Body of pancreas (tissue), 4 donors: ENCODE results near the gene TSPOAP1. TPM values are rescaled to one million over a fixed set of nuclear protein-coding genes. Genes with fewer than 3 reads are reported as not detected.

Experiments
- ATAC-seq: fragments of 150-250 bp; one replicate; pipeline ENCODE4 v1.9.1; 2016
- DNase-seq, 4 donors: peaks; one replicate each; pipeline ENCODE4 v3.0.0-alpha.2; 2019
- H3K27ac ChIP-seq, 4 donors: fragments of 200-600 bp; sonication (generic); 1 replicate in 3 of 4; 2 replicates in 1 of 4; pipeline versions ENCODE4 v1.5.1 to v1.6.1; 2016 to 2019; ENCODE audit warnings: mild to moderate bottlenecking in 1 of 4, mixed read lengths in 1 of 4, moderate library complexity in 1 of 4
- H3K27me3 ChIP-seq, 2 donors: fragments of 200-600 bp; sonication (generic); one replicate each; pipeline ENCODE4 v1.6.0; 2016; ENCODE audit warnings: mild to moderate bottlenecking in 1 of 2
- H3K36me3 ChIP-seq, 2 donors: fragments of 200-600 bp; sonication (generic); replicated peaks in 1 of 2; 2 replicates each; pipeline ENCODE4 v1.5.1; 2016; ENCODE audit warnings: low read depth in 2 of 2; ENCODE audit not compliant: insufficient read depth in 1 of 2
- H3K4me1 ChIP-seq: fragments of 200-600 bp; sonication (generic); one replicate; pipeline ENCODE4 v1.6.0; 2016
- H3K4me3 ChIP-seq, 2 donors: fragments of 200-600 bp; sonication (generic); 1 replicate in 1 of 2; 2 replicates in 1 of 2; pipeline ENCODE4 v1.5.1; 2016 to 2019
- H3K9me3 ChIP-seq, 3 donors: fragments of 200-600 bp; sonication (generic); 1 replicate in 2 of 3; 2 replicates in 1 of 3; pipeline ENCODE4 v1.5.1; 2016
- CTCF ChIP-seq, 7 experiments: fragments of 450-650 bp in 4 of 7; fragments of 200-600 bp in 3 of 7; sonication (generic) in 3 of 7; IDR thresholded peaks; one replicate each; pipeline ENCODE4 v1.5.1; 2016 to 2019; ENCODE audit warnings: antibody characterized with exemption in 7 of 7
- POLR2A ChIP-seq, 3 donors: fragments of 450-650 bp; IDR thresholded peaks; one replicate each; pipeline ENCODE4 v1.6.1; 2016; ENCODE audit warnings: antibody characterized with exemption in 3 of 3, mild to moderate bottlenecking in 2 of 3
- WGBS, 2 donors: methylation state at CpG; one replicate each; pipeline ENCODE4 v1.1.5; 2017; 5-methylcytosine and 5-hydroxymethylcytosine counted together
- intact Hi-C: fragments of 100-400 bp; cut with DNase I; formaldehyde crosslinking; loops from one replicate; pipeline ENCODE4 v1.15.1; 2023
- total RNA-seq, 2 donors: library from RNA; depleted of rRNA; stranded (reverse); fragments of >200 nt; gene quantifications; one replicate each; pipeline ENCODE4 v1.1.0, GENCODE V29; 2016

Gene TSPOAP1
- total RNA-seq, 2 donors from 2014 or later, result 21.0 to 22.7 TPM

GRCh38 chr17:58278661-58279015 lies 50.0 kb downstream of the TSPOAP1 start:
- H3K36me3 ChIP-seq, result no peaks in the 10 kb centered on the region
- intact Hi-C loops, result no loop called here
- TF ChIP-seq CTCF (IDR thresholded peaks at IDR 0.05), result no peak
- no peak for TF ChIP-seq POLR2A (IDR thresholded peaks at IDR 0.05)
- WGBS, 2 donors, result 23 to 26% methylated on average over 2 to 5 of the region's 5 CpGs
- H3K4me3 ChIP-seq, result no peak overlapping the region
- H3K27ac ChIP-seq, result no peak overlapping the region
- peak; percentile 31 for ATAC-seq
- peak; percentile 16 to 55 (median 29) for DNase-seq
- peaks cover 10% of the 10 kb centered on the region for H3K4me1 ChIP-seq
- no peaks in the 10 kb centered on the region for H3K27me3 ChIP-seq
- H3K9me3 ChIP-seq, result no peaks in the 10 kb centered on the region

GRCh38 chr17:58277802-58278595 lies 50.6 kb downstream of the TSPOAP1 start:
- Histone ChIP-seq H3K27me3 (no peaks in the 10 kb centered on the region), H3K4me3 (no peak overlapping the region), H3K27ac (no peak overlapping the region), H3K4me1 (peaks cover 10% of the 10 kb centered on the region), H3K36me3 (no peaks in the 10 kb centered on the region), H3K9me3 (no peaks in the 10 kb centered on the region)
- no peak for ATAC-seq
- no peak for TF ChIP-seq POLR2A (IDR thresholded peaks at IDR 0.05)
- no peak for TF ChIP-seq CTCF (IDR thresholded peaks at IDR 0.05)
- intact Hi-C loops, result no loop called here
- no peak for DNase-seq
- WGBS, 2 donors, result 69 to 85% methylated on average over 29 to 34 of the region's 36 CpGs

- 58 to 70% methylated on average over 5 of the region's 5 CpGs for WGBS, 2 donors
- TF ChIP-seq POLR2A (IDR thresholded peaks at IDR 0.05), result no peak
- peak in 5 of 7 experiments; percentile 14 to 37 (median 30) for TF ChIP-seq CTCF (IDR thresholded peaks at IDR 0.05)
- no peak for DNase-seq
- no peak overlapping the region for H3K27ac ChIP-seq
- no peaks in the 10 kb centered on the region for H3K36me3 ChIP-seq
- peaks cover 10% of the 10 kb centered on the region for H3K4me1 ChIP-seq
- ATAC-seq, result no peak
- H3K9me3 ChIP-seq, result no peaks in the 10 kb centered on the region
- no peak overlapping the region for H3K4me3 ChIP-seq
- H3K27me3 ChIP-seq, result no peaks in the 10 kb centered on the region
- intact Hi-C loops, result no loop called here
Observed at GRCh38 chr17:58277107-58277801, 51.3 kb downstream of the TSPOAP1 start.

- no peak overlapping the region for H3K4me3 ChIP-seq
- no peaks in the 10 kb centered on the region for H3K9me3 ChIP-seq
- peaks cover 10% of the 10 kb centered on the region for H3K4me1 ChIP-seq
- no peaks in the 10 kb centered on the region for H3K36me3 ChIP-seq
- 35% methylated on average over 2 of the region's 2 CpGs; no CpG with 5 or more reads in 1 of the 2 donors for WGBS, 2 donors
- ATAC-seq, result no peak
- intact Hi-C loops, result no loop called here
- no peak overlapping the region for H3K27ac ChIP-seq
- H3K27me3 ChIP-seq, result no peaks in the 10 kb centered on the region
- no peak for DNase-seq
- no peak for TF ChIP-seq POLR2A (IDR thresholded peaks at IDR 0.05)
Observed at GRCh38 chr17:58276423-58276822, 52.2 kb downstream of the TSPOAP1 start.

- H3K4me3 ChIP-seq, result no peak overlapping the region
- DNase-seq, result no peak
- peaks cover 10% of the 10 kb centered on the region for H3K4me1 ChIP-seq
- WGBS, 2 donors, result 51 to 66% methylated on average over 7 to 10 of the region's 10 CpGs
- H3K27me3 ChIP-seq, result no peaks in the 10 kb centered on the region
- no peak for ATAC-seq
- TF ChIP-seq CTCF (IDR thresholded peaks at IDR 0.05), result no peak
- TF ChIP-seq POLR2A (IDR thresholded peaks at IDR 0.05), result no peak
- intact Hi-C loops, result no loop called here
- H3K27ac ChIP-seq, result no peak overlapping the region
- no peaks in the 10 kb centered on the region for H3K36me3 ChIP-seq
- H3K9me3 ChIP-seq, result no peaks in the 10 kb centered on the region
Observed at GRCh38 chr17:58275417-58275816, 53.2 kb downstream of the TSPOAP1 start.
